OCI-LY1 (cell line): ENCODE results near the gene PCGF3.
"Not testable (repeated sequence)": the region's sequence is repeated elsewhere in the genome, so short reads cannot be mapped to it uniquely, and the experiment has no call there.

Experiments used
- H2AFZ ChIP-seq: fragments of 200-600 bp; sonication (generic), shearing (Covaris generic); 2 replicates; pipeline ENCODE4 v1.6.0; 2014; ENCODE audit warnings: antibody characterized with exemption, mild to moderate bottlenecking, low read length
- H3F3A ChIP-seq: fragments of 200-600 bp; sonication (generic), shearing (Covaris generic); 2 replicates; pipeline ENCODE4 v1.6.0; 2014; ENCODE audit warnings: mild to moderate bottlenecking, antibody characterized with exemption, low read length, moderate library complexity; ENCODE audit not compliant: insufficient read depth
- H3K27ac ChIP-seq: fragments of 200-600 bp; sonication (generic); 2 replicates; pipeline ENCODE4 v1.5.1; 2014; ENCODE audit warnings: low read length, mixed run types, mild to moderate bottlenecking, low read depth; ENCODE audit not compliant: poor library complexity, severe bottlenecking
- H3K27me3 ChIP-seq: fragments of 200-600 bp; sonication (generic); 2 replicates; pipeline ENCODE4 v1.6.0; 2014; ENCODE audit warnings: antibody characterized with exemption, mild to moderate bottlenecking, low read length, moderate library complexity; ENCODE audit not compliant: insufficient read depth
- H3K36me3 ChIP-seq: fragments of 200-600 bp; sonication (generic); 2 replicates; pipeline ENCODE4 v1.6.1; 2014; ENCODE audit warnings: mild to moderate bottlenecking, antibody characterized with exemption, low read length, moderate library complexity, mixed read lengths; ENCODE audit not compliant: insufficient read depth
- H3K4me1 ChIP-seq: fragments of 200-600 bp; sonication (generic); 2 replicates; pipeline ENCODE4 v1.5.1; 2014; ENCODE audit warnings: mild to moderate bottlenecking, low read length, moderate library complexity; ENCODE audit not compliant: insufficient read depth, severe bottlenecking
- H3K4me2 ChIP-seq: fragments of 200-600 bp; sonication (generic), shearing (Covaris generic); 2 replicates; pipeline ENCODE4 v1.6.1; 2014; ENCODE audit warnings: low read length
- H3K4me3 ChIP-seq: fragments of 200-600 bp; sonication (generic); 2 replicates; pipeline ENCODE4 v1.5.1; 2014; ENCODE audit warnings: low read length, low read depth, mild to moderate bottlenecking, mixed read lengths; ENCODE audit not compliant: poor library complexity, severe bottlenecking
- H3K79me2 ChIP-seq: fragments of 200-600 bp; shearing (Covaris generic); 2 replicates; pipeline ENCODE4 v1.6.1; 2016; ENCODE audit warnings: mixed run types, low read length, mixed read lengths; ENCODE audit not compliant: insufficient read depth
- H3K9ac ChIP-seq: fragments of 200-600 bp; sonication (generic), shearing (Covaris generic); 2 replicates; pipeline ENCODE4 v1.6.1; 2014; ENCODE audit warnings: mild to moderate bottlenecking, low read length, mixed read lengths
- H3K9me2 ChIP-seq: fragments of 200-600 bp; sonication (generic), shearing (Covaris generic); 2 replicates; pipeline ENCODE4 v1.6.1; 2014; ENCODE audit warnings: low read depth, mild to moderate bottlenecking, low read length, mixed read lengths
- H3K9me3 ChIP-seq: fragments of 200-600 bp; shearing (Covaris generic); 2 replicates; pipeline ENCODE4 v1.6.1; 2014; ENCODE audit warnings: low read length, mixed read lengths
- H4K20me1 ChIP-seq: fragments of 200-600 bp; sonication (generic), shearing (Covaris generic); 2 replicates; pipeline ENCODE4 v1.6.0; 2016; ENCODE audit warnings: mild to moderate bottlenecking, low read length; ENCODE audit not compliant: insufficient read depth
- EZH2 ChIP-seq: fragments of 200-600 bp; sonication (generic), shearing (Covaris generic); IDR thresholded peaks from 2 replicates; pipeline ENCODE4 v1.8.0; 2017; ENCODE audit warnings: borderline replicate concordance, mixed run types, mild to moderate bottlenecking, antibody characterized with exemption, low read length, moderate library complexity, mixed read lengths
- TF ChIP-seq, protein P1 (sequence below): fragments of 200-600 bp; sonication (generic), shearing (Covaris generic); IDR thresholded peaks from 2 replicates; pipeline ENCODE4 v1.5.1; 2017; ENCODE audit warnings: mild to moderate bottlenecking, antibody characterized with exemption, low read length, moderate library complexity, mixed read lengths

Gene PCGF3

GRCh38 chr4:734075-734474 lies 28.4 kb downstream of the PCGF3 start:
- no peak overlapping the region for H3K9ac ChIP-seq
- no peak overlapping the region for H2AFZ ChIP-seq
- H3K27ac ChIP-seq: no peak overlapping the region
- H3F3A ChIP-seq: no peaks in the 10 kb centered on the region
- H3K9me3 ChIP-seq: no peaks in the 10 kb centered on the region
- no peaks in the 10 kb centered on the region for H3K4me1 ChIP-seq
- no peak for TF ChIP-seq EZH2
- TF ChIP-seq, protein P1, sequence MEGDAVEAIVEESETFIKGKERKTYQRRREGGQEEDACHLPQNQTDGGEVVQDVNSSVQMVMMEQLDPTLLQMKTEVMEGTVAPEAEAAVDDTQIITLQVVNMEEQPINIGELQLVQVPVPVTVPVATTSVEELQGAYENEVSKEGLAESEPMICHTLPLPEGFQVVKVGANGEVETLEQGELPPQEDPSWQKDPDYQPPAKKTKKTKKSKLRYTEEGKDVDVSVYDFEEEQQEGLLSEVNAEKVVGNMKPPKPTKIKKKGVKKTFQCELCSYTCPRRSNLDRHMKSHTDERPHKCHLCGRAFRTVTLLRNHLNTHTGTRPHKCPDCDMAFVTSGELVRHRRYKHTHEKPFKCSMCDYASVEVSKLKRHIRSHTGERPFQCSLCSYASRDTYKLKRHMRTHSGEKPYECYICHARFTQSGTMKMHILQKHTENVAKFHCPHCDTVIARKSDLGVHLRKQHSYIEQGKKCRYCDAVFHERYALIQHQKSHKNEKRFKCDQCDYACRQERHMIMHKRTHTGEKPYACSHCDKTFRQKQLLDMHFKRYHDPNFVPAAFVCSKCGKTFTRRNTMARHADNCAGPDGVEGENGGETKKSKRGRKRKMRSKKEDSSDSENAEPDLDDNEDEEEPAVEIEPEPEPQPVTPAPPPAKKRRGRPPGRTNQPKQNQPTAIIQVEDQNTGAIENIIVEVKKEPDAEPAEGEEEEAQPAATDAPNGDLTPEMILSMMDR: no peak
- no peaks in the 10 kb centered on the region for H4K20me1 ChIP-seq
- H3K4me2 ChIP-seq: no peak overlapping the region
- H3K79me2 ChIP-seq: no peaks in the 10 kb centered on the region
- no peaks in the 10 kb centered on the region for H3K27me3 ChIP-seq
- peaks cover 41% of the 10 kb centered on the region for H3K36me3 ChIP-seq
- H3K9me2 ChIP-seq: no peaks in the 10 kb centered on the region
- H3K4me3 ChIP-seq: no peak overlapping the region

DNA sequence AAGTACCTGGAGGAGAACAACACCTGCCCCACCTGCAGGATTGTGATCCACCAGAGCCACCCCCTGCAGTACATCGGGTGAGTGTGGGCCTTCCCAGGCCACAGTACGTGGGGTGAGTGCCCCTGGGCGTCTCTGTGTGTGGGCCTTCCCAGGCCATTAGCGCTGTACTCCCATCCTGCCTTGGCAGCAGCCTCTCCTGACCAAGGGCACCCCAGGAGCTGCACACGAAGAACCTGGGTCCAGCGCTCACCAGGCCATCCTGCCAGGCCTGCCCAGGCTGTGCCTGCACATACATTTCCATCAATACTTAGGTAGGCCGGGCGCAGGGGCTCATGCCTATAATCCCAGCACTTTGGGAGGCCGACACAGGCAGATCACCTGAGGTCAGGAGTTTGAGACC lies 29.3 kb downstream of the PCGF3 start:
- no peak overlapping the region for H3K9ac ChIP-seq
- H3F3A ChIP-seq: no peaks in the 10 kb centered on the region
- no peaks in the 10 kb centered on the region for H4K20me1 ChIP-seq
- no peaks in the 10 kb centered on the region for H3K4me1 ChIP-seq
- no peaks in the 10 kb centered on the region for H3K27me3 ChIP-seq
- no peak overlapping the region for H3K4me3 ChIP-seq
- H3K9me2 ChIP-seq: no peaks in the 10 kb centered on the region
- H3K4me2 ChIP-seq: no peak overlapping the region
- no peak overlapping the region for H2AFZ ChIP-seq
- no peaks in the 10 kb centered on the region for H3K9me3 ChIP-seq
- H3K27ac ChIP-seq: no peak overlapping the region
- no peak for TF ChIP-seq EZH2
- TF ChIP-seq, protein P1: no peak
- no peaks in the 10 kb centered on the region for H3K79me2 ChIP-seq
- peaks cover 48% of the 10 kb centered on the region for H3K36me3 ChIP-seq

- no peak overlapping the region for H2AFZ ChIP-seq
- no peaks in the 10 kb centered on the region for H3K9me3 ChIP-seq
- H4K20me1 ChIP-seq: no peaks in the 10 kb centered on the region
- no peaks in the 10 kb centered on the region for H3K27me3 ChIP-seq
- no peak overlapping the region for H3K4me3 ChIP-seq
- H3K36me3 ChIP-seq: peaks cover 48% of the 10 kb centered on the region
- no peak overlapping the region for H3K9ac ChIP-seq
- no peaks in the 10 kb centered on the region for H3K9me2 ChIP-seq
- no peaks in the 10 kb centered on the region for H3K79me2 ChIP-seq
- H3F3A ChIP-seq: no peaks in the 10 kb centered on the region
- TF ChIP-seq EZH2: no peak
- TF ChIP-seq, protein P1: no peak
- H3K27ac ChIP-seq: no peak overlapping the region
- no peaks in the 10 kb centered on the region for H3K4me1 ChIP-seq
- H3K4me2 ChIP-seq: no peak overlapping the region
Observed at GRCh38 chr4:735583-735982, 30.0 kb downstream of the PCGF3 start.

DNA sequence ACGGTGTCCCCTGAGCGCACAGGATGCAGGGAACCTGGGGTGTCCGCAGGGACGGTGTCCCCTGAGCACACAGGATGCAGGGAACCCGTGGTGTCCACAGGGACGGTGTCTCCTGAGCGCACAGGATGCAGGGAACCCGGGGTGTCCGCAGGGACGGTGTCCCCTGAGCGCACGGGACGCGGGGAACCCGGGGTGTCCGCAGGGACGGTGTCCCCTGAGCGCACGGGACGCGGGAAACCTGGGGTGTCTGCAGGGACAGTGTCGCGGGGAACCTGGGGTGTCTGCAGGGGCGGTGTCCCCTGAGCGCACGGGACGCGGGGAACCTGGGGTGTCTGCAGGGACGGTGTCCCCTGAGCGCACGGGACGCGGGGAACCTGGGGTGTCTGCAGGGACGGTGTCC lies 30.9 kb downstream of the PCGF3 start:
- H3K9me3 ChIP-seq, H3K9me2 ChIP-seq, H3K4me3 ChIP-seq, H3K79me2 ChIP-seq, H4K20me1 ChIP-seq, H2AFZ ChIP-seq, H3K4me2 ChIP-seq, H3K4me1 ChIP-seq, H3K27me3 ChIP-seq, H3K27ac ChIP-seq, H3K9ac ChIP-seq, H3F3A ChIP-seq: not testable (repeated sequence)
- peaks cover 41% of the 10 kb centered on the region for H3K36me3 ChIP-seq
